BJ (cell line): ENCODE results near the gene TRIM54. TPM values are rescaled to one million over a fixed set of nuclear protein-coding genes. Genes with fewer than 3 reads are reported as not detected.

Experiments
- CTCF ChIA-PET: fragments of 350-600 bp; formaldehyde crosslinking; extraction: SDS; loops from one replicate; lab custom pipeline; 2021; ENCODE audit warnings: antibody characterized with exemption, inconsistent platforms; lab: Yijun Ruan, JAX
- POLR2A ChIA-PET: fragments of 300-600 bp; sonication (Branson Sonifier 250); formaldehyde crosslinking; extraction: SDS; loops from one replicate; lab custom pipeline; 2021; ENCODE audit warnings: antibody characterized with exemption; lab: Charles Lee
- DNase-seq: peaks from one replicate; pipeline ENCODE4 v3.0.0-alpha.2; 2011; ENCODE audit warnings: low read depth
- H3K27me3 ChIP-seq: 2 replicates; pipeline ENCODE4 v1.6.0; 2011; ENCODE audit warnings: low read length; ENCODE audit not compliant: control insufficient read depth, insufficient read depth
- H3K36me3 ChIP-seq: 2 replicates; pipeline ENCODE4 v1.5.1; 2011; ENCODE audit warnings: low read length; ENCODE audit not compliant: control insufficient read depth, insufficient read depth
- H3K4me3 ChIP-seq: 2 replicates; pipeline ENCODE4 v1.5.1; 2011; ENCODE audit warnings: low read depth, mild to moderate bottlenecking, control low read depth, low read length
- polyA plus RNA-seq: library from polyadenylated mRNA; depleted of rRNA; stranded (reverse); fragments of >200 nt; gene quantifications from 2 replicates; pipeline ENCODE4 v1.2.3, GENCODE V29; 2011
- TF ChIP-seq, protein P1 (sequence below): IDR thresholded peaks from 2 replicates; pipeline ENCODE4 v1.5.1; 2011; ENCODE audit warnings: low read depth, mild to moderate bottlenecking, control low read depth, inconsistent platforms, low read length, moderate library complexity; ENCODE audit not compliant: insufficient read depth

Gene TRIM54
- polyA plus RNA-seq, 1 experiment, result not detected

DNA sequence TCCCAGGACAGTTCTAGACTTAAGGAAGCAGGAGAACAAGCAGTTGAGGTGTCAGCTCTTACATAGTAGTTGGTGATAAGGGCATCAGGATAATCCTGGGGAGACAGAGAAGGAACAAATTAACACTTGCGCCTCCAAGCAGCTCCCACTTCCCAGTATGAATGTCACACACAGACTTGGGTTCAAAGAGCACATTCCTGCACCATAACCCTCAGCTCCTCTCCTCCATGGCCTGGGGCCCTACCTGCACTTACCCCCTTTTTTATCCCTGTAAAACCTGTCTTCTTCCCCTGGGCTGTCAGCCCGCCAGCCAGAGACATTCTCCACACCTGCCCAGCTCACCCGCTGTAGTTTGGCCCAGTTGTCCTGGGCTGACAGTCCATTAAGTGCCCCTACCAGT lies 29.9 kb downstream of the TRIM54 start:
- TF ChIP-seq, protein P1, sequence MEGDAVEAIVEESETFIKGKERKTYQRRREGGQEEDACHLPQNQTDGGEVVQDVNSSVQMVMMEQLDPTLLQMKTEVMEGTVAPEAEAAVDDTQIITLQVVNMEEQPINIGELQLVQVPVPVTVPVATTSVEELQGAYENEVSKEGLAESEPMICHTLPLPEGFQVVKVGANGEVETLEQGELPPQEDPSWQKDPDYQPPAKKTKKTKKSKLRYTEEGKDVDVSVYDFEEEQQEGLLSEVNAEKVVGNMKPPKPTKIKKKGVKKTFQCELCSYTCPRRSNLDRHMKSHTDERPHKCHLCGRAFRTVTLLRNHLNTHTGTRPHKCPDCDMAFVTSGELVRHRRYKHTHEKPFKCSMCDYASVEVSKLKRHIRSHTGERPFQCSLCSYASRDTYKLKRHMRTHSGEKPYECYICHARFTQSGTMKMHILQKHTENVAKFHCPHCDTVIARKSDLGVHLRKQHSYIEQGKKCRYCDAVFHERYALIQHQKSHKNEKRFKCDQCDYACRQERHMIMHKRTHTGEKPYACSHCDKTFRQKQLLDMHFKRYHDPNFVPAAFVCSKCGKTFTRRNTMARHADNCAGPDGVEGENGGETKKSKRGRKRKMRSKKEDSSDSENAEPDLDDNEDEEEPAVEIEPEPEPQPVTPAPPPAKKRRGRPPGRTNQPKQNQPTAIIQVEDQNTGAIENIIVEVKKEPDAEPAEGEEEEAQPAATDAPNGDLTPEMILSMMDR, result no peak
- peaks cover 5% of the 10 kb centered on the region for H3K27me3 ChIP-seq
- H3K36me3 ChIP-seq, result peaks cover 11% of the 10 kb centered on the region
- CTCF ChIA-PET, result interaction anchor here (1.2 to 1.9 kb wide), 3 partner anchors 9 to 32 kb away, joined by 3 to 12 read pairs (median 7); no protein-coding TSS in a partner anchor
- POLR2A ChIA-PET, result no interaction called here
- no peak overlapping the region for H3K4me3 ChIP-seq
- no peak for DNase-seq

DNA sequence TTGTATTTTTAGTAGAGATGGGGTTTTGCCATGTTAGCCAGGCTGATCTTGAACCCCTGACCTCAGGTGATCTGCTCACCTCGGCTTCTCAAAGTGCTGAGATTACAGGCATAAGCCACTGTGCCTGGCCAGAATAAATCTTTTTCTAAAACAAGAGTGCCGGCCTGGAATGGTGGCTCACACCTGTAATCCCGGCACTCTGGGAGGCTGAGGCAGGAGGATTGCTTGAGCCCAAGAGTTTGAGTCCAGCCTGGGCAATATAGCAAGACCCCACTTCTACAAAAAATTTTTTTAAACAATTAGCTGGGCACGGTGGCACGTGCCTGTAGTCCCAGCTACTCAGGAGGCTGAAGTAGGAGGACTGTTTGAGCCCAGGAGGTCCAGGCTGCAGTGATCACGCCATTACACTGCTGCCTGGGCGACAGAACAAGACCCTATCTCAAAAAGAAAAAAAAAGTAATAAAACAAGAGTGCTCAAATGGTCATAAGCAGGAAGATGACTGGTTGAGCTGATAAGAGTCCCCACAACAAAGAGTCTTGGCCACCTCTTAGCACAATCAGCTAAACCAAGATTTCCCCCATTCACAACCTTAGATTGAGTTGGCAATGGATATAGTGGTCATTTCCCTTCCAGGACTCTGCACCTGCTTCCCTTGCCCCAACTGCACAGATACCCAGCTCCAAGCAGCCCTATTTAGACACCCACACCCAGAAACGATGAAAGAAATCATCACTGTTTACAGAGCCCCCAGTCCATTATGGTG lies 31.8 kb downstream of the TRIM54 start:
- ChIA-PET CTCF (interaction anchor here (0.7 to 1.3 kb wide), 2 partner anchors 11 to 34 kb away, joined by 3 to 9 read pairs; no protein-coding TSS in a partner anchor), POLR2A (interaction anchor here (0.6 kb wide), 1 partner anchor 50 kb away, joined by 3 read pairs; no protein-coding TSS in a partner anchor)
- DNase-seq, result no peak
- TF ChIP-seq, protein P1, result no peak
- Histone ChIP-seq H3K4me3 (no peak overlapping the region), H3K27me3 (no peaks in the 10 kb centered on the region), H3K36me3 (peaks cover 12% of the 10 kb centered on the region)

DNA sequence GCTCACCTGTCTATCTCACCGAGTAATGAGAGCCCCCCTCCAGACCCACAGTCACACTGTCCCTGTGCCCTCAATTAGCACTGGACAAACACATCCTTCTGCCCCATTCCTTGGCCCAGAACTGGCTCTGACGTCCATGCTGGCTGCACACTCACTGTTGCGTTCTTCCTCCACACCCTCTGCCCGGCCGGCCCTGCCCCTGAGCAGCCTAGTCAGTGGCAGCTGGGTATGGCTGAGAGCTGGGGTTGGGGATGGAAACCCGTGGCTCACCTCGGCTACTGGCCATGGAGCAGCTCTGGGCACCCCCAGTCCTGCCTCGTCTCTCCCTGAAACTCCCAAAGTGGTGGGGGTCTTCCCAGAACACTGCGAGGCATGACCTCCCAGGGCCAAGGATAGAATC lies 32.5 kb downstream of the TRIM54 start:
- Histone ChIP-seq H3K27me3 (no peaks in the 10 kb centered on the region), H3K36me3 (peaks cover 11% of the 10 kb centered on the region), H3K4me3 (no peak overlapping the region)
- POLR2A ChIA-PET, result interaction anchor here (0.5 to 0.6 kb wide), 2 partner anchors 22 to 49 kb away, joined by 3 to 12 read pairs; no protein-coding TSS in a partner anchor
- CTCF ChIA-PET, result interaction anchor here (1.3 kb wide), 1 partner anchor 12 kb away, joined by 9 read pairs; no protein-coding TSS in a partner anchor
- no peak for DNase-seq
- TF ChIP-seq, protein P1, result no peak

DNA sequence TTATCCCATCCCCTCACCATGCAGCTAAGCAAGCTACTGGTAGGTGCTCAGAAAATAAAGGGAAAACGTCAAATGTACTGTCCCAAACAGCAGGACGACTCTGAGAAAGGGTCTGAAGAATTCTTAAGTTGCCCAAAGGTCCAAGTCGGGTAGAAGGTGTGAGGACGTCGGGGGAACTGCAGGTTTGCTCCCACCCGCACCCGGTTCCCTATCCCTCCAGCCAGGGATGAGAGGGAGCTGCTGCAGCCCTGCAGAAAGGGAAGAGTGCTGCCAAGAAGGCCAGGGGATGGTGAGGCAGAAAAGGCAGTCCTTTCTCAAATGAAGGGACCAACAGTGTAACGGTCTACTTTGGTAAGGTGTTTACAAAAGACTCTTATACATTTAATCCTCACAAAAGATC lies 32.9 kb downstream of the TRIM54 start:
- ChIA-PET CTCF (no interaction called here), POLR2A (interaction anchor here (0.5 kb wide), 1 partner anchor 22 kb away, joined by 12 read pairs; no protein-coding TSS in a partner anchor)
- no peak for DNase-seq

More for the DNA sequence above, 32.9 kb downstream of the TRIM54 start:
- Histone ChIP-seq H3K4me3 (no peak overlapping the region), H3K27me3 (no peaks in the 10 kb centered on the region), H3K36me3 (peaks cover 11% of the 10 kb centered on the region)
- TF ChIP-seq, protein P1, result no peak
